NCI-H1092 (cell line): ENCODE measurements around the gene MYO5C.

ENCODE experiments used
- DNase-seq: peaks from one replicate; lab custom pipeline; 2025; lab: John Stamatoyannopoulos, UW

Gene MYO5C, protein sequence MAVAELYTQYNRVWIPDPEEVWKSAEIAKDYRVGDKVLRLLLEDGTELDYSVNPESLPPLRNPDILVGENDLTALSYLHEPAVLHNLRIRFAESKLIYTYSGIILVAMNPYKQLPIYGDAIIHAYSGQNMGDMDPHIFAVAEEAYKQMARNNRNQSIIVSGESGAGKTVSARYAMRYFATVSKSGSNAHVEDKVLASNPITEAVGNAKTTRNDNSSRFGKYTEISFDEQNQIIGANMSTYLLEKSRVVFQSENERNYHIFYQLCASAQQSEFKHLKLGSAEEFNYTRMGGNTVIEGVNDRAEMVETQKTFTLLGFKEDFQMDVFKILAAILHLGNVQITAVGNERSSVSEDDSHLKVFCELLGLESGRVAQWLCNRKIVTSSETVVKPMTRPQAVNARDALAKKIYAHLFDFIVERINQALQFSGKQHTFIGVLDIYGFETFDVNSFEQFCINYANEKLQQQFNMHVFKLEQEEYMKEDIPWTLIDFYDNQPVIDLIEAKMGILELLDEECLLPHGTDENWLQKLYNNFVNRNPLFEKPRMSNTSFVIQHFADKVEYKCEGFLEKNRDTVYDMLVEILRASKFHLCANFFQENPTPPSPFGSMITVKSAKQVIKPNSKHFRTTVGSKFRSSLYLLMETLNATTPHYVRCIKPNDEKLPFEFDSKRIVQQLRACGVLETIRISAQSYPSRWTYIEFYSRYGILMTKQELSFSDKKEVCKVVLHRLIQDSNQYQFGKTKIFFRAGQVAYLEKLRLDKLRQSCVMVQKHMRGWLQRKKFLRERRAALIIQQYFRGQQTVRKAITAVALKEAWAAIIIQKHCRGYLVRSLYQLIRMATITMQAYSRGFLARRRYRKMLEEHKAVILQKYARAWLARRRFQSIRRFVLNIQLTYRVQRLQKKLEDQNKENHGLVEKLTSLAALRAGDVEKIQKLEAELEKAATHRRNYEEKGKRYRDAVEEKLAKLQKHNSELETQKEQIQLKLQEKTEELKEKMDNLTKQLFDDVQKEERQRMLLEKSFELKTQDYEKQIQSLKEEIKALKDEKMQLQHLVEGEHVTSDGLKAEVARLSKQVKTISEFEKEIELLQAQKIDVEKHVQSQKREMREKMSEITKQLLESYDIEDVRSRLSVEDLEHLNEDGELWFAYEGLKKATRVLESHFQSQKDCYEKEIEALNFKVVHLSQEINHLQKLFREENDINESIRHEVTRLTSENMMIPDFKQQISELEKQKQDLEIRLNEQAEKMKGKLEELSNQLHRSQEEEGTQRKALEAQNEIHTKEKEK (N-terminal part only)

GRCh38 chr15:52295421-52296001 is at the start of gene MYO5C:
MYO5C (minus strand) TSS chr15:52295804; CDS start chr15:52295636, 168 bp downstream.
- peak; percentile 50 for DNase-seq

DNA sequence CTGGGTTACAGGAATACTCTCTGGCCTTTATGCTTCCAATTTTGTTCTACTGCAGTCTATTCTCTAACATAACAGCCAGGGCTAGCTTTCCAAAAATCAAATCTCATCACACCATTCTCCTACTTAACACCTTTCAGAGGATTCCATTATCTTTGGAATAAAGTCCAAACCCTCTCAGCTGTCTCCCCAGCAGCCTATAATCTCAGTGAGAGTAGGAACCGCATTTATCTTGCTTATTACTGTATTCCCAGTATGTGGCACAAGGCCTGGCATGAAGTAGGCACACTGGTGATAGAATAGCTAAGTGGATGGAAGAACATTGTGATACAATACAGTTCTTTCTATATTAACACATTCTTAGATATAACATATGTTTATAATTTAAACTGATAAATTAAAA is 49.0 kb upstream of the MYO5C start:
- DNase-seq: no peak

GRCh38 chr15:52343831-52344230 is 48.2 kb upstream of the MYO5C start:
- DNase-seq: no peak

GRCh38 chr15:52340093-52340492 is 44.5 kb upstream of the MYO5C start:
- no peak for DNase-seq

- no peak for DNase-seq
These were observed 43.3 kb upstream of the MYO5C start for GRCh38 chr15:52338891-52339290.

DNA sequence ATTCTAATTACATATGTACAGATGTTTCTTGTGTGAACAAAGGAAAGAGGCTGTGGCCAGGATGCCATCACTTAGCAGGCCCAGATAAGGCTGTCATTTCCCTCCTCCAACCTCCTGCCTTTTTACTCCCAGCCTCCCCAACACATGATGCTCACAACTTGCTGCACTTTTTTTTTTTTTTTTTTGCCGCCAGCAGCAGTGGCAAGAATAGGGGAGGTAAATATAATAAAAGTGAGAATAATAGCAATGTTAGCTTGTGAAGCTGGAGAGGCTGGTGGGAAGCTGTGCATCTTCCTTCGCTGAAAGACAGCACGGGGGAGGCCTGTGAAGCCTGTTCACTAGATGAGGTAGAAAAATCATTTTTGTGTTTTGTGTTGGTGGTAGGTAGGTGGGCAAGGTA is 42.5 kb upstream of the MYO5C start:
- DNase-seq: no peak

- no peak for DNase-seq
These were observed 41.7 kb upstream of the MYO5C start for GRCh38 chr15:52337198-52337853.

- no peak for DNase-seq
These were observed 40.9 kb upstream of the MYO5C start for GRCh38 chr15:52336529-52336928.

GRCh38 chr15:52334491-52335160 is 39.0 kb upstream of the MYO5C start:
- DNase-seq: no peak

- no peak for DNase-seq
These were observed 36.1 kb upstream of the MYO5C start for GRCh38 chr15:52331490-52332240.

- DNase-seq: no peak
These were observed 34.4 kb upstream of the MYO5C start for GRCh38 chr15:52329987-52330386.

DNA sequence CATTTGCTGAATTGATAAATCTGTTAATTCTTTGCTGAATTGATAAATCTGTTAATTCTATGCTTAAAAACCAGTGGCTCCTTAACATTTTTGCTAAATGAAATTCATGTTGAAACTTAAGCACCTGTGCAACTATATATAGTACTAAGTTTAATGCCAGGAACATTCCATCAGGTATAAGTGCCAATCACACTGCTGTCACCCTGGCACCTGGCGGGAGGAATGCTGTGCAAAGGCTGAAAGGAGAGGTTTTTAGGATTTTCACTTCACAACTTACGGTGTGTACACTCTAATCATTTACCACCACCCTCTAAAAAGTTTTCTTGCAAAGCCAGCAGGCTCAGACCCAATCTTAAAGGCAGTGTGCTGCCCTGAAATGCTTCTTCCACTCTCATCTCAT is 33.5 kb upstream of the MYO5C start:
- DNase-seq: no peak

DNA sequence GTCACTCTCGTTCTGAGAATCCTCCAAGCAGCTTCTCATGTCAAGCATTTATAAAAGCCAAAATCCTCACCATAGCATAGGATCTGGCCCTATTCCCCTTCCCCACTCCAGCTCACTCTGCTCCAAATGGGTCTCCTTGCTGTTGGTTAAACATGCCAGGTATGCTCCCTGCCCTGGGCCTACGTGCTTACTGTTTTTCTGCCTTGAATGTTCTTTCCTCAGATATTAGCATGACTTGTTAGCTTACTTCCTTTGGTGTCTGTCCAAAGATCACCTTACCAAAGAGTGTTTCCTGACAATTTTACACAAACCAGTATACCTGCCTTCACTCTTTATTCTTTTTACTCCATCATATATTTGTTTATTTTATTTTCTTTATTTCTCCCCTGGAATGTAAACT is 33.1 kb upstream of the MYO5C start:
- DNase-seq: no peak

DNA sequence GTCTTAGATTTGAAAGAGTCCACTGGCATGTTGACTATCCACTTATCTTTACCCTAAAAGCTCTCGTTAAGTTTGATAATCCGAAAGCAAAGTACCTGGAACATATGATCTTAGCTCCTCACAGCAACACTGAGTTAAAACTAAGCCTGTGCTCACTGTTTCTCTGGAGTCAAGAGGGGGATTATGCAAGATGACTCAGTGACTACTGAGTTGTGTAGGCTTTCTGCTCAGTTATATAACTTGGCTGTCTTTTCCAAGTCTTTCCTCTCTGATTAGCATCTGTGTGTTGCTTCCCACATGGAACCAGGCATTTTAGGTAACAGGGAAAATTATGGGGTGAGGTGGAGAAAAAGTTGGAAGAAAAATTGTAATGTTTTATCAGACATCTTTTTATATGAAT is 31.2 kb upstream of the MYO5C start:
- DNase-seq: no peak

GRCh38 chr15:52324109-52324508 is 28.5 kb upstream of the MYO5C start:
- no peak for DNase-seq

GRCh38 chr15:52318729-52319500 is 23.3 kb upstream of the MYO5C start:
- no peak for DNase-seq

GRCh38 chr15:52317688-52318087 is 22.1 kb upstream of the MYO5C start:
- DNase-seq: no peak

DNA sequence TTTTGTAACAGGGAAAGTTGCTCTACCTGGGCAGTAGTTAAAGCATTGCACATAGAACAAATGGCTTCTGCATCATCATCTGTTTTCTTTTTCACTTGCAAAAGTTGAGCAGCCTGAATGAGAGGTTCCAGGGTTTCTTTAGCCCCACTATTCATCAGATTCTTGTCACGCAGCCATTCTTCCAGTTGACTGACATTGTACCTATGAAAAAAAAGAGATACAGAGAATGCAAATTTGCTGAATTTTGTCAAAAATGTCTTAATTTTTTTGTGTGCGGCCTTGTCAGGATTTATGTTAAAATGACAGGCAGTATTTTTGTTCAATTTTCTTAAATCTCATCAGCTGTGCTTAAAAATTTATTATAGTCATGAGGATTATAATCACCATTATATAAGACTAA is 21.4 kb upstream of the MYO5C start:
- no peak for DNase-seq

GRCh38 chr15:52309154-52309548 is 13.5 kb upstream of the MYO5C start:
- DNase-seq: no peak
